Breast epithelium (tissue), 3 donors: ENCODE results near the gene FAM81A.

Experiments used
- POLR2A ChIP-seq: fragments of 450-650 bp; IDR thresholded peaks from one replicate; pipeline ENCODE4 v1.6.1; 2016; ENCODE audit warnings: antibody characterized with exemption, mild to moderate bottlenecking, moderate library complexity
- POLR2AphosphoS5 ChIP-seq, 3 donors: sonication (generic); formaldehyde crosslinking; IDR thresholded peaks; one replicate each; pipeline ENCODE4 v1.6.1; 2017; ENCODE audit warnings: antibody characterized with exemption in 3 of 3
- TF ChIP-seq, protein P1 (sequence below), 3 donors: fragments of 450-650 bp; IDR thresholded peaks; one replicate each; pipeline ENCODE4 v1.5.1; 2016 to 2017; ENCODE audit warnings: antibody characterized with exemption in 3 of 3, mild to moderate bottlenecking in 3 of 3, moderate library complexity in 3 of 3

DNA sequence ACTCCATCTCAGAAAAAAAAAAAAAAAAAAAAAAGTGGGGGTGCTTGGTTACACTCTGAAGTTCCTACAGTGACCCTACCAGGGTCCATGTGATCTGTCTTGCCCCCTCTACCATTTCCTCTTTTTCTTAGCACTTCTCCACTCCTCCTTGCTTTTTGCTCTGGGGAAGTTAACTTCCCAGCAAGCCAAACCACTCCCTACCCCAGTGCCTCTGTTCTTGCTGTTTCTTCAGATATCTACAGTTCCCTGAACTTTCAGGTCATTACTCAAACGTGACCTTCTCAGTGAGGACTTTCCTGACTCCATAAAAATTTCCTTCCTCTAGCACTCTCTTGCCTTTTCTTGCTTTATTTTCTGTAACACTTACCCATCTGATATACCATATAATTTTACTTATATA lies 112.5 kb downstream of the FAM81A start:
- TF ChIP-seq, protein P1, sequence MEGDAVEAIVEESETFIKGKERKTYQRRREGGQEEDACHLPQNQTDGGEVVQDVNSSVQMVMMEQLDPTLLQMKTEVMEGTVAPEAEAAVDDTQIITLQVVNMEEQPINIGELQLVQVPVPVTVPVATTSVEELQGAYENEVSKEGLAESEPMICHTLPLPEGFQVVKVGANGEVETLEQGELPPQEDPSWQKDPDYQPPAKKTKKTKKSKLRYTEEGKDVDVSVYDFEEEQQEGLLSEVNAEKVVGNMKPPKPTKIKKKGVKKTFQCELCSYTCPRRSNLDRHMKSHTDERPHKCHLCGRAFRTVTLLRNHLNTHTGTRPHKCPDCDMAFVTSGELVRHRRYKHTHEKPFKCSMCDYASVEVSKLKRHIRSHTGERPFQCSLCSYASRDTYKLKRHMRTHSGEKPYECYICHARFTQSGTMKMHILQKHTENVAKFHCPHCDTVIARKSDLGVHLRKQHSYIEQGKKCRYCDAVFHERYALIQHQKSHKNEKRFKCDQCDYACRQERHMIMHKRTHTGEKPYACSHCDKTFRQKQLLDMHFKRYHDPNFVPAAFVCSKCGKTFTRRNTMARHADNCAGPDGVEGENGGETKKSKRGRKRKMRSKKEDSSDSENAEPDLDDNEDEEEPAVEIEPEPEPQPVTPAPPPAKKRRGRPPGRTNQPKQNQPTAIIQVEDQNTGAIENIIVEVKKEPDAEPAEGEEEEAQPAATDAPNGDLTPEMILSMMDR (IDR thresholded peaks at IDR 0.05), result no peak
- TF ChIP-seq POLR2AphosphoS5 (IDR thresholded peaks at IDR 0.05) (no peak), POLR2A (no peak)
